ENCODE results near the gene MAST3. TPM values are rescaled to one million over a fixed set of nuclear protein-coding genes. Genes with fewer than 3 reads are reported as not detected.

MAST3 gene
- total RNA-seq, 1 donor from 2014 or later: 12.4 TPM

- DNase-seq (ENCODE audit: low spot score): no peak
These were observed 38.4 kb downstream of the MAST3 start for GRCh38 chr19:18135712-18136584.

DNA sequence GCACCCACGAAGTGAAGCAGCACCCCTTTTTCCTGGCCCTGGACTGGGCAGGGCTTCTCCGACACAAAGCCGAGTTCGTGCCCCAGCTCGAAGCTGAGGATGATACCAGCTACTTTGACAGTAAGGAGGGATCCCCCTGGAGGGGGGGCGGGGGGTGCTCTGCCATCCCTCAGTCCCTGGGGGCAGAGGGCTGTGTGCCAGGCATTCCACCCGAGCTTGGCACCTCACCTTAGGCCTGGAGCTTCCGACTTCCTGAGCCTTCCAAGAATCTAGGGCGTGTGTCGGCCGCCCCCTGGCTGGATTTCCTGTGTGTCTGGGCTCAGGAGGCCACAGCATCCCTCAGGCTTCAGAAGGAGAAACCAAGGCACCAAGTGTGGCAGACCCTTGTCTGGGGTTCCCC is 39.7 kb downstream of the MAST3 start:
- DNase-seq (ENCODE audit: low spot score): no peak

- no peak for DNase-seq (ENCODE audit: low spot score)
These were observed 40.2 kb downstream of the MAST3 start for GRCh38 chr19:18137657-18138339.

GRCh38 chr19:18140473-18140872 is 42.9 kb downstream of the MAST3 start:
- DNase-seq (ENCODE audit: low spot score): no peak

DNA sequence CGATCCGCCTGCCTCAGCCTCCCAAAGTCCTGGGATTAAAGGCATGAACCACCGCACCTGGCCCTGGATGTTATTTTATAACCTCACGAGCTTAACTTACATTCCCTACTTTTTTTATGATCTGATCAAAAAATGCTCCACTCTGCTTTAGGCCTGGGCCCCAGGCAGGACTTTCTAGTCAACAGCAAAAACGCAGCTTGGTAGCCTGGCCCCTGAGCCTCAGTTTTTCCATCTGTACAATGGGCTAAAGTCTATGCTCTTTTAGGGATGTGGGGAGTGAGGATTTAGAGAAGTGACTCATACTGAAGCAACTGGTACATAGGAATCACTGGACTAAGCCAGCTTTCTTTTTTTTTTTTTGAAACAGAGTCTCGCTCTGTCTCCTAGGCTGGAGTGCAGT is 43.5 kb downstream of the MAST3 start:
- DNase-seq (ENCODE audit: low spot score): no peak

GRCh38 chr19:18143902-18144301 is 46.3 kb downstream of the MAST3 start:
- DNase-seq (ENCODE audit: low spot score): no peak

- DNase-seq (ENCODE audit: low spot score): no peak
These were observed 46.8 kb downstream of the MAST3 start for GRCh38 chr19:18144361-18144760.

GRCh38 chr19:18144906-18145305 is 47.3 kb downstream of the MAST3 start:
- DNase-seq (ENCODE audit: low spot score): no peak

GRCh38 chr19:18145391-18145999 is 47.9 kb downstream of the MAST3 start:
- DNase-seq (ENCODE audit: low spot score): no peak

DNA sequence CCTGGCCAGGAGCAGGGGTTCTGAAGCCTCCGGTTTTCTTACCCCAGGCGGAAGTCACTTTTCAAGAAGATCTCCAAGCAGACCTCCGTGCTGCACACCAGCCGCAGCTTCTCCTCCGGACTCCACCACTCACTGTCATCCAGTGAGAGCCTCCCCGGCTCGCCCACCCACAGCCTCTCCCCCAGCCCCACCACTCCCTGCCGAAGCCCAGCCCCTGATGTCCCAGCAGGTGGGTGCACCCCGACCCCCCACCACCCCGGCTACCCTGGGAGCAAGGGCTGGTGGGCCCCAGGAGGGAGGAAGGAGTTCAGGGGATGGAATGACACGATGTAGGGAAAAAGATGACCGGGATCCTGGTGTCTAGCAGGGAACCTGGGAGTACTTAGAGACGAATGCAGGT is 49.8 kb downstream of the MAST3 start:
- no peak for DNase-seq (ENCODE audit: low spot score)

- DNase-seq (ENCODE audit: low spot score): no peak
These were observed 52.0 kb downstream of the MAST3 start for GRCh38 chr19:18149596-18149975.

GRCh38 chr19:18150776-18151624 is 53.4 kb downstream of the MAST3 start:
- DNase-seq (ENCODE audit: low spot score): no peak

GRCh38 chr19:18152442-18152816 is 54.9 kb downstream of the MAST3 start:
- peak; percentile 98 for DNase-seq (ENCODE audit: low spot score)

GRCh38 chr19:18152817-18153555 is 55.4 kb downstream of the MAST3 start, which contains the start of gene PIK3R2:
Gene PIK3R2, plus strand, starts transcription at chr19:18153163. Its CDS starts 2,717 bp downstream, at chr19:18155880.
- peak; percentile 100 for DNase-seq (ENCODE audit: low spot score)

DNA sequence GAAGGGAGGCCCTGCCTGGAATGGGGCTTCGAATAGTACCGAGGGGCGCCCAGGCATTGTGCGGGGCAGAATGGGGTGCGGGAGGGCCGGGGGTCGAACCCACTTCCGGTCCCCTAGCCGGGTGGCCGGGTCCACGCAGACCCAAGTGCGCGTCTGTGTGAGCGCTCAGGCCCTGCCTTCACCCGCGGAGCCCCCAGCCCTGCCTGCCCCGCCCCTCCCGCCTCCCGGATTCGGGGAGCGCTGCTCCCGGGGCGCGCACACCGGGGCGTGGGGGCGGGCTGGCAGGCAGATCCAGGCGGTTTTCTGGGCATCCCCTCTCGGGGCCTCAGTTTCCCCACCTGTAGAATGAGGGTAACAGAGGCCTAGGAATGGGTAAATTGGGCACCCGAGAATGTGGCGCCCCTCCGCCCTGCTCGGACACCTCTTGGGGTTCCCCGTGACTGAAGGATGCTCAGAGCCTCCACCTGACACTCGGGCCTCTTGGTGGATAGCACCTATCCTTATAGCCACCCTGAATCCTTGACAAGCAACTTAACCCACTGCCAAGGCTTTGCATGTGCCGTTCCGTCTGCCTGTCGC is 56.1 kb downstream of the MAST3 start:
- no peak for DNase-seq (ENCODE audit: low spot score)

DNA sequence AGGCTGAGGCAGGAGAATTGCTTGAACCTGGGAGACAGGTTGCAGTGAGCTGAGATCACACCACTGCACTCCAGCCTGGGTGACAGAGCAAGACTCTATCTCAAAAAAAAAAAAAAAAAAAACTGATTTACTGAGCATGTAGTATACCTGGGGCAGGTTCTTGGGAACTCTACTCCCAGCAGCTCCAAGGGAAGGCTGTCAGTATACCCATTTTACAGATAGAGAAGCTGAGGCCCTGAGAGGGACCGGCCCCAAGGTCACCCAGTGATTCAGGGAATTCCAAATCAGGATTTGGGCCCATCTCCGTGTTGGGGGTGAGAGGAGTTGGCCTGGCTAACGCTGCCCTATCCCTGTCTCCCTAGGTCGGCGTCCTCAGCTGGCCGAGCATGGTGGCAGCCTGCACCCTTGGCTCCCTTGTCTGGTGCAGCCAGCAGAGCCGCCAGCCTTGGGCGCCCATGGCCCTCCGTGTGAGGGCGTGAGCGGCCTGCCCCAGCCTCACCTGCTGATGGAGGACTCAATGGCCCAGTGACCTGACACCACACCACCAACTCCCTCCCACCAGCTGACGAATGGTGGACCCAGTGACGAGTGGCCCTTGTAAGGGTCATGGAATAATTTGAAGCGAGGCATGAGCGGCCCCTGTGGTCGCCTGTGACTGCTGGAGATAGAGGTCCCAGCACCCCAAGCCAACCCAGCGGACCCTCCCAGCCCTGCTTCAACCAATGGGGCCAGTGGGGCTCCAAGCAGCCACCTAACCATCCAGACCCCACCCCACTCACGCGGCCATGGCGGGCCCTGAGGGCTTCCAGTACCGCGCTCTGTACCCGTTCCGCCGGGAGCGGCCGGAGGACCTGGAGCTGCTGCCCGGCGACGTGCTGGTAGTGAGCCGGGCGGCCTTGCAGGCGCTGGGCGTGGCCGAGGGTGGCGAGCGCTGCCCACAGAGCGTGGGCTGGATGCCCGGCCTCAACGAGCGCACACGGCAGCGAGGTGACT is 57.8 kb downstream of the MAST3 start:
- no peak for DNase-seq (ENCODE audit: low spot score)

DNA sequence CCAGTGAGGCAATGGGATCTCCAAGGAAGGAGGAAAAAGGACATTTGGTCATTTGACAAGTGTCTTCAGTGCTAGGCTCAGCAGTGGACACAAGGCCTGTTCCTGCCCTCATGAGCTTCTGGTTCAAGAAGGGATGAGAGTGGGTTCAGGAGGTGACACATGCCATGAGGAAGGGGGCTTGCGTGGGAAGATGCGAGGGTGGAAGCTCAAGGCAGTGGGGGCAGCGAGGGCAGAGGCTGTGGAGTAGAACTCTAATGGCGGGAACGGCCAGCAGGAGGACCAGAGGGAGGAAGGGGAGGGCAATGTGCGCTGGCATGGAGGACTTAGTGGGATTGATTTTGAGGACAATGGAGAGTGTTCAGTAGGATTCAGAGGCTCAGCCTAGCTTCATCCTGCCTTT is 58.7 kb downstream of the MAST3 start:
- DNase-seq (ENCODE audit: low spot score): no peak

DNA sequence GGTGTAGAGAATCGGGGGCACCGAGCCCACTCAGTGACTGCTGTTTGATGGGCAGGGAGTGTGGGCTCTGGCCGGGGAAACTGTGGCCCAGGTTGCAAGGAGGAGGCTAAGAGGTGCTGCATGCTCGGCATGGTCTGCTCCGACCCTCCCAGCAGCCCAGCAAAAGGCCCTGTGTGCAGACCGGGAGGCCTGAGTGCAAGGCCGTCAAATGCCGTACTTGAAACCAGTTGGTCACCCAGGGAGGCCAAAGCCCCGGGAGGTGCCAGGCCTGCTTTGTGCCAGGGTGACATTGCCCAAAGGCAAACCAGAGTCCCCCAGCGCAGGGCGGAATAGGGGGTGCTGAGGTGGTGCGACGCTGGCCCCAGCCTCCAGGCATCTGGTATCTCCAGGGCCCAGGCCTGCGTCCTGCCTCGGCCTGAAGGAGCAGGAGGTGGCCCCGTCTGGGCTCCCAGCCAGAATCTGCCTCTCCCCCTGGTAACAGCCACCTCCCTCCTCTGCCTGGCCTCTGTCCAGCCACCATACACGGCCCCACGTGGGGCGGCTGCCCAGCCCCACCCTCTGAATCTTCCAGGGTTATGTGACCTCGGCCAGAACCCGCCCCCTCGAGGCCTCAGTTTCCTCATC is 59.4 kb downstream of the MAST3 start:
- peak; percentile 94 for DNase-seq (ENCODE audit: low spot score)

DNA sequence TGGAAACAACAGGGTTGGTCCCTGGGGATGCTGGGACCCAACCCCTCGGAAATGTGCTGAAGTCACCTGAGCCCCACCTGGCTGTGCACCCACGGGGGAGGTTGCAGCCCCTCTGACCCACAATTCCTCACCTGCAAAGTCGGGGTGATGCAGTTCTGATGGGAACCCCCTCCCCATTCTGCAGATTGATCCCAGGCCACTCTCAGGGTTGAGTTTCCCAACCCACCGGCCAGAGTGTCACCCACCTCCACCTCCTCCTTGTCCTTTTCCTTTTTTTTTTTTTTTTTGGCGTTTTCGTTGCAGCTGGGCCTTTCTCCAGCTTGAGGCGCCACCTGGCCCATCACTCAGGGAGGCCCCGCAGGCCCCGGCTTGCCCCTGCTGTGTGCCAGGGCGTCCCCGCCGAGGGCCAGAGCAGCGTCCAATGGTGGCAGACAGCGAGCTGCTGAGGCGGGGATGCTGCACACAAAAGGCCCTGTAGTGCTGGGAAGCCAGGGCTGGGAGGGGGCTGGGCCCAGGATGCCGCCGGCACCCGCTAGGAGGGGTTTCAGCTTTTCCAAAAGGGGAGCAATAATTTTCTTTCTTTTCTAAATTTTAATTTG is 60.0 kb downstream of the MAST3 start:
- no peak for DNase-seq (ENCODE audit: low spot score)
